ENCODE results near the gene RNU2-63P.

DNA sequence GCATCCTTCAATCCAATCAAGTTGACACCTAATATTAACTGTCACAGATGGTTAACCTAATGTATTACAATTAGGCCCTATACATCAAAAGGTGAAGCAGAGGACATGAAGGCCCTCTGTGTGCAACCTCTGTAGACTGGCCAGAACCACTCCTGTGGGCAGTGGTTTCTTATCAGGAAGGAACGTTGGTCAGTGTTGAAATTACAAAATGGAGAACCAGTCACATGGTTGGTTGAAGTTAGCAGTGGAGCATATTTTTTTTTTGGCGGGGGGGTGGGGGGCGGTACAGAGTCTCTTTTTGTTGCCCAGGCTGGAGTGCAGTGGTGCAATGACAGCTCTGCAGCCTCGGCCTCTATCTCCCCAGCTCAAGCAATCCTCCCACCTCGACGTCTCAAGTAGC is 19.8 kb downstream of the RNU2-63P start:
- TF ChIP-seq CTCF (IDR thresholded peaks at IDR 0.05) (no peak), POLR2A (IDR thresholded peaks at IDR 0.05) (no peak)
